AG20443 (cell line): ENCODE measurements around the gene SHTN1.

Source experiments
- DNase-seq: peaks from one replicate; pipeline ENCODE4 v3.0.0; 2012; ENCODE audit warnings: low spot score, mixed read lengths

The SHTN1 gene

DNA sequence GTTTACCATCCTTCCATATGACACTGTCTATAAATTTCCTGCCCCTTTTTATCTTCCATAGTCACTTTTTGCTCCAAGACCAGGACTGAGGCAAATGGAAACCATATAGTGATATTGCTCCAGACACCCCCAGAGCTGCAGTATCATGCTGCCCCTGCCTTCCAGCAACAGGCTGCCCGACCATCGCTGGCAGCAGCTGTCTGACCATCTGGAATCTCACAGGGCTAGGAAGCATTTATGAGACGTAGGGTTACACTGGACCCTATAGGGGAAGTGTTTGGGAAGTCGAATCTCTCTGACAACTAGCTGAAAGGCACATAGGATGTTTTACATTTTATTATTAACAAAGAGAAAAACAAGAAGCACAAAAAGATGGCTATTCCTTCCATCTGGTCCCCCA, 136.3 kb downstream of the SHTN1 start:
- no peak for DNase-seq

GRCh38 chr10:116868198-116868676, 136.8 kb downstream of the SHTN1 start:
- DNase-seq: no peak

- DNase-seq: peak; percentile 38
Measured at GRCh38 chr10:116866987-116867595, 137.9 kb downstream of the SHTN1 start.

DNA sequence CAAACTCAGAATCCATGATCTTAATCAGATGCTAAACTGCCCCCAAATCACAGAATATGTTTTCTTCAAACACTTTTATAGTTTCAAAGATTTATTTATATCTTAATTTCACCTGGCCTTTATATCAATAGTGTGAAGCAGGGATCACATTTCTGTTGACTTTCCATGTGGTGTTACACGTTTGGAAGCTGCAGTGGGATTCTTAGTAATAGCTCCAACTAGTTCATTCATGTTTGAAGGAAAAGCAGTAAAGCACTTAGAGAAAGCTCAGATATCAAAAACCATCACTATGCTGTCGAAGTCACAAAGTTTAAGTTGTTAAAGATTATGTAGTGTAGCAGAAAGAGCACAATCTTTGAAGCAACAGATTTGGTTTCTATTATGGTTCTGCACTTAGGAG, 138.9 kb downstream of the SHTN1 start:
- no peak for DNase-seq

DNA sequence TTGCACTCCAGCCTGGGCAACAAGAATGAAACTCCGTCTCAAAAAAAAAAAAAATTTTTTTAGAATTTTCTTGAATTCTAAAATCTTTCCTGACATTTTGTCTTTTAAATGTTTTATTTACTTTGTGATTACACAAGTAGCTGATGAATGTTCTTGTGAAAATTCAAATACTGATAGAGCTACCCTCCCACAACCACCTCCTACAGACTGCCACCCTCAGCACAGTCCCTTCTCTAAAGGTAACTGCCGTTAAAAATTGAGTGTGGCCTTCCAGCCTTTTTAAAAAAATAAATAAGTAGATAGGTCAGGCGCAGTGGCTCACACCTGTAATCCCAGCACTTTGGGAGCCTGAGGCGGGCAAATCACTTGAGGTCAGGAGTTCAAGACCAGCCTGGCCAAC, 140.6 kb downstream of the SHTN1 start:
- no peak for DNase-seq

- DNase-seq: no peak
Measured at GRCh38 chr10:116861796-116862195, 143.2 kb downstream of the SHTN1 start.

DNA sequence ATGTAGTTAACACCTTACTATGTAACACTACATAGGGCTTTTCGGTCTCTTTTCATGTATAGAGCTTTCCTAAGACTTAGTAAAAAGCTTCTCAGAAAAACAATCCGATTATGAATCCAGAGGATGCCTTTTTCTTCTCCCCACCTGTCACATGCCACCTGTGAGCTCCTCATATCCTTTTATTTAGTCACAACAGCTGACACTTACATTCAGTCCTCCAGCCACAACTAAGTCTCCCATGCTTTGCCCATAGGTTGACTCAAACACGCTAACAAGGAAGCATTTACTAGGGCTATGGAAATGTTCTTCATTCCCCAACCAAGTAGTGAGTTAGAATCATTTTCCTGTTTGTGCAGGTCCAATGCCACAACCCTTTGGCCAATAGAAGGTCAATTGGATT, 147.8 kb downstream of the SHTN1 start:
- no peak for DNase-seq

GRCh38 chr10:116853701-116854100, 151.3 kb downstream of the SHTN1 start:
- DNase-seq: no peak

DNA sequence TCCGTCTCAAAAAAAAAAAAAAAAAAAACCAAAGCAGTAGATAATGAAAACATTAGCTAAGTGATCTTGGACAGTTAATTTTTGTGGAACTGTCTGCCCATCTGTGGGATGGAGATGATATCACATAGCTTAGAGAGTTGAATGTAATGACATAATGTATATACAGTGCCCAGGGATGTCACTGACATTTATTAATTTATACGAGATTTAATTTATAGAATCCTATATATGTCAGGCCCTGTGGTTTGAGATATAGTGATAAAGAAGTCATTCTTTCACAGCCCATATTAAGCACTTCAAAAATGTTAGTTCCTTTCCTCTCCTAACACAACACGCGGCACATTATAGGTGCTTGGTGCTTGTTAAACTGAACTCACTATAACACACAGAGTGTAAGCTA, 151.7 kb downstream of the SHTN1 start:
- DNase-seq: no peak

DNA sequence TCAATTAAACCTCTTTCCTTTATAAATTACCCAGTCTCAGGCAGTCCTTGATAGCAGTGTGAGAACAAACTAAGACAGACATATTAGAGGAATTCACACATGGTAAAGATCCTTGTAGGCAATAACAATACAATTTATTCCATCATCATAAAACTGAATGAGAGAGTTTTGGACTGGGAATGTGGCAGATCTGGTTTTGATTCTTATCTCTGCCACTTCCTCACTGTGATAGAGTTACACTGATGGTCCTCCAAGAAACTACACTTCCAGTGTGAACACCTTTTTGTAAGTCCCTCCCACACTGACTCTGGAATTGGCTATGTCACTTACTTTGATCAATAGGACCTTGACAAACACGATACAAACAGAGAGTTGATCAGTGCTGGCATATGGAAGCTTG, 152.7 kb downstream of the SHTN1 start:
- no peak for DNase-seq

DNA sequence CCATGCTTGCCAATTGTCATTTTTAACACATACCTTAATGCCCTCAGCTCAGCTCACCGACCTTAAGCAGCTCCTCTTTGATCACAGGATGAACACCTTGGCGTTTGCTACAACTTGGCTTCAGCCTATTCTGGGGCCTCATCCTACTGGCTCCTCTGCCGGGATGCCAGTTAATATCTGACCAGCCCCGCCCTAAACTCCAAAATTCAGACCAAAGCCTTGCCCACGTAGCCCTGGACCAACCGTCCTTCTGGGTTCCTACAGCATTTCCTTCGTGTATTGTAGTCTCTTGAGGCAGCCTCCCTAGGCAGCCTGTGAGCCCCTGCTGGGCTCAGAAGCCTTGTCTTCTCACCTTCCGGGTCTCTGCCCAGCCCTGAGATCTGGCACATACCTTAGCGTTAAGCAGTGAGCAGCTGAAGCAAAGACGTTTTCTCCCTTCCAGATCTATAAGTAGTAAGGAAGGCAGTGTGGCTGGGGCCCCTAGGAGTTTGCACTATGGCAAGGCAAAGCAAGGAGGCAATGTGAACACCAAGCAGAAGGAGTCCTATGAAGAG, 154.9 kb downstream of the SHTN1 start:
- no peak for DNase-seq

DNA sequence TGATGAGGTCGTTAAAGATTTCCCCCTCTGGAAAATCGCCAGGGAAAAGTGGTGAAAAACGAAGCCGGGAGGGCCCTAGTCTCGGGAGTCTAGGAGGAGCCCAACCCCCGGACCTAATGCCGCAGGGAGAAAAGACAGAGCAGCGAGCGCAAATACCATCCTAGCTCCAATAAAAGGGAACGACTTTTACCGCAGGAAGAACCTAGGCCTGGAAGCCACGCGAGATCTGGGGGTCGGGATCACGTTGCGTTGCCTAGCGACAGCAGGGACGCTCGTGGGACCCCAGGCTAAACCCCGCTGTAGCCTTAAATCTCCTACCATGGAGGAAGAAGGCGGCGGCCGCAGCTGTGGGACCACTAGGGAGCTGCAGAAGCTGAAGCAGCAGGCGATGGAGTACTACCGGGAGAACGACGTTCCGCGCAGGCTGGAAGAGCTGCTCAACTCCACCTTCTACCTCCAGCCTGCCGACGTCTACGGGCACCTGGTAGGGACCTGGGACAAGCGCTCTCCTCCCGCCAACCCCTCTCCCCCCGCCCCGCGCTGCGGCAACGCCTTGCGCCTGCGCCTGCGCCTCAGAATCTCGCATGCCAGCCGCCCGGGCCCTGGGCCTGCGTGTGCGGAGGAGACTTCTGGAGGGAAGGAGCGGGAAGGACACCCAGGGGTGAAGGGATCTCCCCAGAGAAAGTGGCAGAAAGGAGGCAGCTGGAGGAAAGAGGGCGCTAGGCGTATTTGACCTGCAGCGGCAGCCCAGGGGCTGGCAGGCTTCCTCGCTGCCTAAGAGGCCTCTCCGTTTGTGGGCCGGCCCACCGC, 155.5 kb downstream of the SHTN1 start, which contains the start of gene ENO4:
TSS of gene ENO4 (plus strand) at position 252 of the 810 bp plus-strand sequence. CDS start at position 320, 68 bp downstream.
- peak; percentile 91 for DNase-seq

DNA sequence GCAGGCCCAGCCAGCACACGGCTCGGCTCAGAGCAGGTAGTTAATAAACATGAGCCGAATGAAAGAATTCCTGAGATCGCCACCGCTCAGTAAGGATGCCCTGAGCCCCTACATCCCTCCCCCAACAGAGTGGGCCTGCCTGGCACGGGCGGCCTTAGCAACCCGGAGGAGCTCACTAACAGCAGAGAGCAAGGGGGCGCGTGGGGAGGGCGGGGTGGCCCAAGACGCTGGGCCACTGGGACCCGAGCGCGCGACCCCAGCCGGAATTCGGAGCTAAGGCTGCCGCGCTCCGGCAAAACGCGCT, 156.1 kb downstream of the SHTN1 start:
- DNase-seq: peak; percentile 30

DNA sequence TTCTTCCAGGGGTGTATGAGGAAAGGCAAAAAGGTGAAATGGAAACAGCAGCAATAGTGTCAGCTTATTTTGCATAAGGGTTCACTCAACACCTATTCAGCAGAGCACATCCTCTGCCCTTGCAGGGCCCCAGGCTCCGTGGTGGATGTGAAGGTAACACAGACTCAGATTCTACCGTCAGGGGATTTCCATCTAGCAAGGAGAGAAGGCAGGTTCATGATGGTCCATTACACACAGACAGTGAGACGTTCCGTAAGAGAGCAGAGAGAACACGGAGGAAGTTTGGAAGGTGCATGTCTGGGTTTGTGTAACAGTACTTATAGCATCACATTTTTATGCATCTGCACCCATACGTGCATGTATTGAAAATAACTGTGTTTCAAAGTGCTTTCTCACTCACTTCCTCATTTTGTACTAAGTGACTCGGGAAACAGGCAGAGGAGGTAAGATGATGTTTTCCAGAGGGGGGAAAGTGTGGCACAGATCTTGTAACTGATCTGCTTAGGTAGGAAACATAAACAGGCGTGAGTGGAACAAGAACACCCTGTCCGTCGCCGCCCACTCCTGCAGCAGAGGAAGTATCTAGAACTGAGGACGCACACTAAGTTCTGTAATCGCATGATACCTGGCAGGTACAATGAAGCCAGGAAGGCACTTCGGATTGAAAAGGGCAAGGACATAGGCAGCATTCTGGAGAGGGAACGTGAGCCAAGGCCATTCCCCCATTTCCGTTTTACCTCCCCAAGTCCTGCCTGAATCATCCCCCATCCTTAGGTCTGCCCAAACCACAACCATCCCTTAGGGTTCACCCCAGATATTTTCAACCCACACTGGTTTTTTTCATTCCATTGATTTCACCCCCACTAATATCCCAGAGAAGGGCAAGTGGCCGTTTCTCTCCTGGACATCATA, 156.7 kb downstream of the SHTN1 start:
- peak; percentile 16 for DNase-seq

GRCh38 chr10:116845823-116846222, 159.2 kb downstream of the SHTN1 start:
- DNase-seq: no peak

DNA sequence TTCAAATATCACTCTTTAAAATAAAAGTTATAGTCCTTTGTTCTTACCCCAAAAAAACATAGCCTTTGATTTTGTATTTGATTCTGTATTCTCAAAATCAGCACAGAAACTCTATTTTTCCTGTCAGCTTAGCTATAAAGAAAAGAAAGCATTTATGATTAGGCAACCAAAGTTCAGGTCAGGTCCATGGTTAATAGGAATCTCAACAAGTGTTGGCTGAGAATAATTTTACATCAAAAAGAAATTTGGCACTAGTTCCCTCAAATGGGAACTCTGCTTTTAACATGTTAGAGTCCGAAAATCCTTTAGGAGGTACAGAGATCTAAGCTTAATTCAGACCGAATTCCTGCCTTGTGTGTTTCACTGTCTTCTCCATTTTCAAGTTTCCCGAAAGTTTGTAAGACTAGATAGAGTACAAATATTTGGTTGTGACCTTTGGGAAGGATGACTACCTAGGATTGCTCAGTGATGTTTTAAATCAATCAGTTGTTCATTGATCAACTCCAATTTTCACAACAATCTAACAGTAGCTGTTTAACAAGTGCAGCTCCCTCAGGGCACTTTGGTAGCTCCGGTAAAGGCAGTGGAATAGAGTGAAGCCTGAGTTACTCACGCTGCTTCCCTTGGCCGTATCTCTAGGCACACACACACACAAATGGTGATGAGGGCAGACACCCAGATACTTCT, 164.5 kb downstream of the SHTN1 start:
- DNase-seq: no peak

DNA sequence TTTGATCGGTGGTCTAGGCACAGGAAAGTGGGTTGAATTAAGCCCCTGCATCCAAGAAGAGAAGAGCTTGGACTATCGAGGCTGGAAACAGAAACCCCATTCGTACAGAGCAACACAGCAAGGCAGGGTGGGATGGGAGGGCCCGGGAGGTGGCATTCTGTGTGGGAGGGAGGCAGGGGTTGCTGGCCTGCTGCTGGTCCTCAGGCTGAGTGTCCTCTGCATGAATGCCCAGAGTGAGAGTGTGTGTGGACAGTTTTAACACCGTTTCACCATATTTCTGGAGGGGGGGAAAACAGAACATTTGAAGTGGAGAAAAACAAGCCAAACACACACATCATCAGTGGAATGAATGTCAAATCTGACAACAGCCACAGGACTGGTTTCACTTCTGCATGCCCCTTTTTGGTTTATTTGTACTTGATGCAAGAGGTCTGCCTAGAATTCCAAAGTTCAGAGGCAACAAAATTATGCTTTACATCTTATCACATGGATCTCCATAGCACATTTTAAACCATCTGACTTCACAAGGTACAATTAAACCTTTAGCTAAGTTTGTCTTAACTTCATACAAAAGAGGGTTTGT, 166.8 kb downstream of the SHTN1 start:
- no peak for DNase-seq

DNA sequence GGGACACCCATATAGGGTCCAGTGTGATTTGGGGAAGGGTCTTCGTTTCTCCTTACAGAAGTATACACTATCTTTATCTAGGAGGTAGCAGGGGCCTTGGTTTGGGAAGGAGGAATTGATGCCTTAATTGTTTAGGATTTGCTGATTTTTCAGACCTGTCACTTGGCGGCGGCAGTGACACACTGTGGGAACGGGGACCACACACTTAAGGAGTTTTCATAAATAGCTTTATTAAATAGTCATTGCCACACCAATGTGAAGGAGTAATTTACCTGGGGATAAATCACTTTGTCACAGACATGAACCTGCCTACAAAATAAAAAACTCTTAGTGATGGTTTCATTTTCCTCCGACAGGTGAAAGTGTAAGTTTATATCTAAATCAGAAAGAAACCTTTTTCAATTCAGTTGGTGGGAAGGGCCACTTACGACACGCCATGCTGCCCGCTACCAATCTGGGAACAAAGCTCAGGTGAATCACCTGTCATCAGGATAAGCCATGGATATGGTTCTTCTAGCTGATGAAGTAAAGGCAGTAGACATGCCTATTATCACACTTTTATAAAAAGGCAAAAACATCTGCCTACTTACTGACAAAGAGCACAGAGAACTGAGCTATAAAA, 168.0 kb downstream of the SHTN1 start:
- DNase-seq: no peak

DNA sequence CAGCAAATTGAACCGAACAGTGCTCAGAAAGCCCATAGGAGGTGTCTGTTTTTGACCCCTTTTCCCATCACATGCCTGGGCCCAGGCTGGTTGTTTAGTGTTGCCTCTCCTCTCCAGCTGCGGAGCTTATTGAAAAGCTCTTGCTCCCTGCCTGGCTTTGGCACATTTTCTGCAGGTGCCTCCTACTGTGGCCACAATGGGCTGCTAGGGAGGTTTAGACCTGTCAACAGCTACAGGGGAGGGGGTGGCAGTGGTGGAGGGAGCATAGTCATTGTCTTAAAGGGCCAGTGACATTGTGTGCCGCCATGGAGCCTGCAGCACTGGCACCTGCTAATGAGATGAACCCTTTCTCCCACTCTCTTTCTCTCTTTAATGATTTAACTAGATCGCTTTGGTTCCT, 168.9 kb downstream of the SHTN1 start:
- DNase-seq: peak; percentile 11

GRCh38 chr10:116835658-116836057, 169.3 kb downstream of the SHTN1 start:
- DNase-seq: no peak
